Measurements from ENCODE around the gene PRRG2. TPM values are rescaled to one million over a fixed set of nuclear protein-coding genes. Genes with fewer than 3 reads are reported as not detected.

The PRRG2 gene
- total RNA-seq, 1 experiment from 2014 or later = 17.0 TPM

GRCh38 chr19:49594993-49595818 lies 14.1 kb downstream of the PRRG2 start:
- Histone ChIP-seq H3K9me3 (ENCODE audit: low read length) (no peaks in the 10 kb centered on the region), H3K27me3 (ENCODE audit: low read length) (no peaks in the 10 kb centered on the region), H3K9ac (ENCODE audit: low read length) (no peak overlapping the region), H3K4me2 (ENCODE audit: low read length) (no peak overlapping the region), H2AFZ (ENCODE audit: low read length) (no peak overlapping the region), H3F3A (ENCODE audit: low read length, unreplicated experiment) (no peaks in the 10 kb centered on the region), H4K20me1 (ENCODE audit: low read length) (peaks cover 12% of the 10 kb centered on the region), H3K36me3 (ENCODE audit: low read depth, low read length) (peaks cover 46% of the 10 kb centered on the region), H3K4me1 (ENCODE audit: insufficient read depth, low read length) (peaks cover 7% of the 10 kb centered on the region; the same call in 1 of the 2 replicates), H3K9me2 (replicated peaks; ENCODE audit: low read length) (no peaks in the 10 kb centered on the region), H3K27ac (ENCODE audit: low read length) (no peak overlapping the region), H3K4me3 (ENCODE audit: low read length) (no peak overlapping the region), H3K79me2 (ENCODE audit: low read length) (peaks cover 71% of the 10 kb centered on the region)
- POLR2A ChIA-PET (ENCODE audit: unreplicated experiment) = no interaction called here
- TF ChIP-seq EZH2phosphoT487 (IDR thresholded peaks at IDR 0.05; ENCODE audit: borderline replicate concordance, low read length) (no peak), EZH2 (IDR thresholded peaks at IDR 0.05; ENCODE audit: low read length, unreplicated experiment) (no peak)
- TF ChIP-seq, protein P1, sequence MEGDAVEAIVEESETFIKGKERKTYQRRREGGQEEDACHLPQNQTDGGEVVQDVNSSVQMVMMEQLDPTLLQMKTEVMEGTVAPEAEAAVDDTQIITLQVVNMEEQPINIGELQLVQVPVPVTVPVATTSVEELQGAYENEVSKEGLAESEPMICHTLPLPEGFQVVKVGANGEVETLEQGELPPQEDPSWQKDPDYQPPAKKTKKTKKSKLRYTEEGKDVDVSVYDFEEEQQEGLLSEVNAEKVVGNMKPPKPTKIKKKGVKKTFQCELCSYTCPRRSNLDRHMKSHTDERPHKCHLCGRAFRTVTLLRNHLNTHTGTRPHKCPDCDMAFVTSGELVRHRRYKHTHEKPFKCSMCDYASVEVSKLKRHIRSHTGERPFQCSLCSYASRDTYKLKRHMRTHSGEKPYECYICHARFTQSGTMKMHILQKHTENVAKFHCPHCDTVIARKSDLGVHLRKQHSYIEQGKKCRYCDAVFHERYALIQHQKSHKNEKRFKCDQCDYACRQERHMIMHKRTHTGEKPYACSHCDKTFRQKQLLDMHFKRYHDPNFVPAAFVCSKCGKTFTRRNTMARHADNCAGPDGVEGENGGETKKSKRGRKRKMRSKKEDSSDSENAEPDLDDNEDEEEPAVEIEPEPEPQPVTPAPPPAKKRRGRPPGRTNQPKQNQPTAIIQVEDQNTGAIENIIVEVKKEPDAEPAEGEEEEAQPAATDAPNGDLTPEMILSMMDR (conservative IDR thresholded peaks at IDR 0.05; ENCODE audit: low read depth, low read length) = no peak
- intact Hi-C loops (cut with micrococcal nuclease) = no loop called here
- BruUV-seq (replicated peaks) = no TSS peak
- no peak for ATAC-seq
- DNase-seq = no peak
- CTCF ChIA-PET = no interaction called here

GRCh38 chr19:49595819-49596404 lies 14.8 kb downstream of the PRRG2 start:
- Histone ChIP-seq H3K4me2 (ENCODE audit: low read length) (no peak overlapping the region), H4K20me1 (ENCODE audit: low read length) (peaks cover 12% of the 10 kb centered on the region), H3K4me3 (ENCODE audit: low read length) (no peak overlapping the region), H3K4me1 (ENCODE audit: insufficient read depth, low read length) (peaks cover 7% of the 10 kb centered on the region; the same call in 1 of the 2 replicates), H3K27me3 (ENCODE audit: low read length) (no peaks in the 10 kb centered on the region), H2AFZ (ENCODE audit: low read length) (no peak overlapping the region), H3K9me2 (replicated peaks; ENCODE audit: low read length) (no peaks in the 10 kb centered on the region), H3K27ac (ENCODE audit: low read length) (no peak overlapping the region), H3K9me3 (ENCODE audit: low read length) (no peaks in the 10 kb centered on the region), H3K36me3 (ENCODE audit: low read depth, low read length) (peaks cover 50% of the 10 kb centered on the region), H3K79me2 (ENCODE audit: low read length) (peaks cover 64% of the 10 kb centered on the region), H3F3A (ENCODE audit: low read length, unreplicated experiment) (no peaks in the 10 kb centered on the region), H3K9ac (ENCODE audit: low read length) (no peak overlapping the region)
- no peak for DNase-seq
- TF ChIP-seq EZH2phosphoT487 (IDR thresholded peaks at IDR 0.05; ENCODE audit: borderline replicate concordance, low read length) (no peak), EZH2 (IDR thresholded peaks at IDR 0.05; ENCODE audit: low read length, unreplicated experiment) (no peak)
- TF ChIP-seq, protein P1 (conservative IDR thresholded peaks at IDR 0.05; ENCODE audit: low read depth, low read length) = no peak
- BruUV-seq (replicated peaks) = TSS peak; percentile 7
- intact Hi-C loops (cut with micrococcal nuclease) = no loop called here
- CTCF ChIA-PET = no interaction called here
- POLR2A ChIA-PET (ENCODE audit: unreplicated experiment) = interaction anchor here (0.7 kb wide), 1 partner anchor 68 kb away, joined by 5 read pairs; no protein-coding TSS in a partner anchor
- ATAC-seq = no peak
